WTC11 (cell line): ENCODE results near the gene GSTA4. TPM values are rescaled to one million over a fixed set of nuclear protein-coding genes. Genes with fewer than 3 reads are reported as not detected.

Experiments used
- ATAC-seq: fragments of 200-7000 bp; cut with Tn5 transposase; 2 replicates; pipeline ENCODE4 v1.10.0; 2021; ENCODE audit warnings: mild to moderate bottlenecking, moderate library complexity
- CTCF ChIA-PET: fragments of 300-600 bp; sonication (Branson Sonifier 250); formaldehyde crosslinking; loops from one replicate; lab custom pipeline; 2021; ENCODE audit warnings: antibody characterized with exemption; lab: Charles Lee
- POLR2A ChIA-PET: fragments of 350-600 bp; sonication (Branson Sonifier 250); formaldehyde crosslinking; loops from one replicate; lab custom pipeline; 2021; ENCODE audit warnings: antibody characterized with exemption; lab: Charles Lee
- DNase-seq: peaks from one replicate; pipeline ENCODE4 v3.0.0; 2021; ENCODE audit warnings: low spot score
- H3K27ac Mint-ChIP-seq: 2 replicates; pipeline ENCODE4 v1.8.0; 2021; ENCODE audit warnings: mixed read lengths
- H3K27me3 Mint-ChIP-seq: 2 replicates; pipeline ENCODE4 v1.8.0; 2021; ENCODE audit warnings: low read depth, mild to moderate bottlenecking, moderate library complexity, mixed read lengths
- H3K36me3 Mint-ChIP-seq: 2 replicates; pipeline ENCODE4 v1.8.0; 2021; ENCODE audit warnings: mixed read lengths
- H3K4me1 Mint-ChIP-seq: 2 replicates; pipeline ENCODE4 v1.8.0; 2022; ENCODE audit warnings: mixed read lengths
- H3K4me3 Mint-ChIP-seq: 2 replicates; pipeline ENCODE4 v1.8.0; 2021; ENCODE audit warnings: mild to moderate bottlenecking, moderate library complexity, mixed read lengths
- H3K9me3 Mint-ChIP-seq: 2 replicates; pipeline ENCODE4 v1.8.0; 2021; ENCODE audit warnings: mixed read lengths
- ERG ChIP-seq: fragments of 250-450 bp; sonication (Bioruptor Pico); IDR thresholded peaks from 2 replicates; pipeline ENCODE4 v1.8.0; 2021; ENCODE audit warnings: mild to moderate bottlenecking
- FOXJ3 ChIP-seq: sonication (generic); formaldehyde crosslinking; IDR thresholded peaks from 2 replicates; pipeline ENCODE4 v1.9.0; 2021; ENCODE audit warnings: missing genetic modification reagents, mild to moderate bottlenecking, borderline replicate concordance
- FOXK1 ChIP-seq: sonication (generic); formaldehyde crosslinking; IDR thresholded peaks from 2 replicates; pipeline ENCODE4 v1.8.0; 2022; ENCODE audit warnings: mild to moderate bottlenecking, moderate library complexity, missing genetic modification reagents
- JAZF1 ChIP-seq: fragments of 250-450 bp; sonication (Bioruptor Pico); IDR thresholded peaks from 2 replicates; pipeline ENCODE4 v1.9.0; 2021; ENCODE audit warnings: moderate library complexity, mild to moderate bottlenecking, inconsistent platforms
- JUN ChIP-seq: sonication (generic); formaldehyde crosslinking; IDR thresholded peaks from 2 replicates; pipeline ENCODE4 v1.8.0; 2023; ENCODE audit warnings: mild to moderate bottlenecking, missing genetic modification reagents
- KAT7 ChIP-seq: sonication (generic); formaldehyde crosslinking; IDR thresholded peaks from 2 replicates; pipeline ENCODE4 v1.8.1; 2023; ENCODE audit warnings: missing genetic modification reagents, mild to moderate bottlenecking, borderline replicate concordance
- MLX ChIP-seq: sonication (generic); formaldehyde crosslinking; IDR thresholded peaks from 2 replicates; pipeline ENCODE4 v1.8.1; 2023; ENCODE audit warnings: mild to moderate bottlenecking, missing genetic modification reagents, moderate library complexity
- RELA ChIP-seq: sonication (generic); formaldehyde crosslinking; IDR thresholded peaks from 2 replicates; pipeline ENCODE4 v1.8.1; 2022; ENCODE audit warnings: missing genetic modification reagents, mild to moderate bottlenecking, borderline replicate concordance
- SMAD3 ChIP-seq: sonication (generic); formaldehyde crosslinking; IDR thresholded peaks from 2 replicates; pipeline ENCODE4 v1.8.0; 2022; ENCODE audit warnings: missing genetic modification reagents, mild to moderate bottlenecking, borderline replicate concordance
- SMAD4 ChIP-seq: sonication (generic); formaldehyde crosslinking; IDR thresholded peaks from 2 replicates; pipeline ENCODE4 v1.8.0; 2022; ENCODE audit warnings: mild to moderate bottlenecking, missing genetic modification reagents
- TCF7 ChIP-seq: sonication (generic); formaldehyde crosslinking; IDR thresholded peaks from 2 replicates; pipeline ENCODE4 v1.8.0; 2022; ENCODE audit warnings: mild to moderate bottlenecking, low read depth, missing genetic modification reagents, moderate library complexity
- TEAD1 ChIP-seq: sonication (generic); formaldehyde crosslinking; IDR thresholded peaks from 2 replicates; pipeline ENCODE4 v1.8.0; 2022; ENCODE audit warnings: mild to moderate bottlenecking, missing genetic modification reagents
- ZNF219 ChIP-seq: sonication (generic); formaldehyde crosslinking; IDR thresholded peaks from 2 replicates; pipeline ENCODE4 v1.8.0; 2023; ENCODE audit warnings: missing genetic modification reagents, mild to moderate bottlenecking, borderline replicate concordance
- ZNF396 ChIP-seq: fragments of 250-450 bp; sonication (Bioruptor Pico); IDR thresholded peaks from 2 replicates; pipeline ENCODE4 v1.8.0; 2021; ENCODE audit warnings: mild to moderate bottlenecking, moderate library complexity, borderline replicate concordance
- ZNF416 ChIP-seq: fragments of 250-450 bp; sonication (Bioruptor Pico); IDR thresholded peaks from 2 replicates; pipeline ENCODE4 v1.9.0; 2021; ENCODE audit warnings: mild to moderate bottlenecking, inconsistent platforms
- total RNA-seq: library from RNA; stranded (reverse); gene quantifications from 3 replicates; pipeline ENCODE4 v1.2.3, GENCODE V29; 2021
- TF ChIP-seq, protein P1 (sequence below): sonication (generic); formaldehyde crosslinking; IDR thresholded peaks from 2 replicates; pipeline ENCODE4 v1.8.1; 2023; ENCODE audit warnings: mild to moderate bottlenecking, missing genetic modification reagents, borderline replicate concordance
- TF ChIP-seq, protein P2 (sequence below): sonication (generic); formaldehyde crosslinking; IDR thresholded peaks from 2 replicates; pipeline ENCODE4 v1.8.1; 2022; ENCODE audit warnings: missing genetic modification reagents, borderline replicate concordance
- TF ChIP-seq, protein P3 (sequence below): sonication (generic); formaldehyde crosslinking; IDR thresholded peaks from 2 replicates; pipeline ENCODE4 v1.8.0; 2022; ENCODE audit warnings: mild to moderate bottlenecking, missing genetic modification reagents
- TF ChIP-seq, protein P4 (sequence below): sonication (generic); formaldehyde crosslinking; IDR thresholded peaks from 2 replicates; pipeline ENCODE4 v1.8.1; 2023; ENCODE audit warnings: mild to moderate bottlenecking, moderate library complexity, missing genetic modification reagents

The GSTA4 gene
- total RNA-seq, 1 experiment from 2014 or later, result 12.6 TPM

GRCh38 chr6:53023323-53023722 lies 28.2 kb upstream of the GSTA4 start:
- Mint-ChIP-seq H3K9me3 (no peaks in the 10 kb centered on the region), H3K27ac (no peak overlapping the region), H3K27me3 (no peaks in the 10 kb centered on the region), H3K36me3 (peaks cover 7% of the 10 kb centered on the region), H3K4me1 (0 out of 2 replicates have a peak, but pooled peaks cover 5% of the 10 kb centered on the region), H3K4me3 (no peak overlapping the region)
- POLR2A ChIA-PET, result no interaction called here
- CTCF ChIA-PET, result no interaction called here
- no peak for ATAC-seq
- no peak for DNase-seq
- TF ChIP-seq ZNF219 (CRISPR knock-in tag) (no peak), ZNF416 (CRISPR knock-in tag) (no peak), ERG (no peak), TEAD1 (CRISPR knock-in tag) (no peak), SMAD3 (CRISPR knock-in tag) (no peak), FOXJ3 (CRISPR knock-in tag) (no peak), RELA (no peak), KAT7 (CRISPR knock-in tag) (no peak), TCF7 (CRISPR knock-in tag) (no peak), FOXK1 (CRISPR knock-in tag) (no peak), JAZF1 (CRISPR knock-in tag) (no peak), ZNF396 (CRISPR knock-in tag) (no peak), MLX (CRISPR knock-in tag) (no peak), JUN (CRISPR knock-in tag) (no peak), SMAD4 (CRISPR knock-in tag) (no peak)
- TF ChIP-seq, protein P1, sequence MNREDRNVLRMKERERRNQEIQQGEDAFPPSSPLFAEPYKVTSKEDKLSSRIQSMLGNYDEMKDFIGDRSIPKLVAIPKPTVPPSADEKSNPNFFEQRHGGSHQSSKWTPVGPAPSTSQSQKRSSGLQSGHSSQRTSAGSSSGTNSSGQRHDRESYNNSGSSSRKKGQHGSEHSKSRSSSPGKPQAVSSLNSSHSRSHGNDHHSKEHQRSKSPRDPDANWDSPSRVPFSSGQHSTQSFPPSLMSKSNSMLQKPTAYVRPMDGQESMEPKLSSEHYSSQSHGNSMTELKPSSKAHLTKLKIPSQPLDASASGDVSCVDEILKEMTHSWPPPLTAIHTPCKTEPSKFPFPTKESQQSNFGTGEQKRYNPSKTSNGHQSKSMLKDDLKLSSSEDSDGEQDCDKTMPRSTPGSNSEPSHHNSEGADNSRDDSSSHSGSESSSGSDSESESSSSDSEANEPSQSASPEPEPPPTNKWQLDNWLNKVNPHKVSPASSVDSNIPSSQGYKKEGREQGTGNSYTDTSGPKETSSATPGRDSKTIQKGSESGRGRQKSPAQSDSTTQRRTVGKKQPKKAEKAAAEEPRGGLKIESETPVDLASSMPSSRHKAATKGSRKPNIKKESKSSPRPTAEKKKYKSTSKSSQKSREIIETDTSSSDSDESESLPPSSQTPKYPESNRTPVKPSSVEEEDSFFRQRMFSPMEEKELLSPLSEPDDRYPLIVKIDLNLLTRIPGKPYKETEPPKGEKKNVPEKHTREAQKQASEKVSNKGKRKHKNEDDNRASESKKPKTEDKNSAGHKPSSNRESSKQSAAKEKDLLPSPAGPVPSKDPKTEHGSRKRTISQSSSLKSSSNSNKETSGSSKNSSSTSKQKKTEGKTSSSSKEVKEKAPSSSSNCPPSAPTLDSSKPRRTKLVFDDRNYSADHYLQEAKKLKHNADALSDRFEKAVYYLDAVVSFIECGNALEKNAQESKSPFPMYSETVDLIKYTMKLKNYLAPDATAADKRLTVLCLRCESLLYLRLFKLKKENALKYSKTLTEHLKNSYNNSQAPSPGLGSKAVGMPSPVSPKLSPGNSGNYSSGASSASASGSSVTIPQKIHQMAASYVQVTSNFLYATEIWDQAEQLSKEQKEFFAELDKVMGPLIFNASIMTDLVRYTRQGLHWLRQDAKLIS, result no peak
- TF ChIP-seq, protein P2, sequence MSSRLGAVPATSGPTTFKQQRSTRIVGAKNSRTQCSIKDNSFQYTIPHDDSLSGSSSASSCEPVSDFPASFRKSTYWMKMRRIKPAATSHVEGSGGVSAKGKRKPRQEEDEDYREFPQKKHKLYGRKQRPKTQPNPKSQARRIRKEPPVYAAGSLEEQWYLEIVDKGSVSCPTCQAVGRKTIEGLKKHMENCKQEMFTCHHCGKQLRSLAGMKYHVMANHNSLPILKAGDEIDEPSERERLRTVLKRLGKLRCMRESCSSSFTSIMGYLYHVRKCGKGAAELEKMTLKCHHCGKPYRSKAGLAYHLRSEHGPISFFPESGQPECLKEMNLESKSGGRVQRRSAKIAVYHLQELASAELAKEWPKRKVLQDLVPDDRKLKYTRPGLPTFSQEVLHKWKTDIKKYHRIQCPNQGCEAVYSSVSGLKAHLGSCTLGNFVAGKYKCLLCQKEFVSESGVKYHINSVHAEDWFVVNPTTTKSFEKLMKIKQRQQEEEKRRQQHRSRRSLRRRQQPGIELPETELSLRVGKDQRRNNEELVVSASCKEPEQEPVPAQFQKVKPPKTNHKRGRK (CRISPR knock-in tag), result no peak
- TF ChIP-seq, protein P3, sequence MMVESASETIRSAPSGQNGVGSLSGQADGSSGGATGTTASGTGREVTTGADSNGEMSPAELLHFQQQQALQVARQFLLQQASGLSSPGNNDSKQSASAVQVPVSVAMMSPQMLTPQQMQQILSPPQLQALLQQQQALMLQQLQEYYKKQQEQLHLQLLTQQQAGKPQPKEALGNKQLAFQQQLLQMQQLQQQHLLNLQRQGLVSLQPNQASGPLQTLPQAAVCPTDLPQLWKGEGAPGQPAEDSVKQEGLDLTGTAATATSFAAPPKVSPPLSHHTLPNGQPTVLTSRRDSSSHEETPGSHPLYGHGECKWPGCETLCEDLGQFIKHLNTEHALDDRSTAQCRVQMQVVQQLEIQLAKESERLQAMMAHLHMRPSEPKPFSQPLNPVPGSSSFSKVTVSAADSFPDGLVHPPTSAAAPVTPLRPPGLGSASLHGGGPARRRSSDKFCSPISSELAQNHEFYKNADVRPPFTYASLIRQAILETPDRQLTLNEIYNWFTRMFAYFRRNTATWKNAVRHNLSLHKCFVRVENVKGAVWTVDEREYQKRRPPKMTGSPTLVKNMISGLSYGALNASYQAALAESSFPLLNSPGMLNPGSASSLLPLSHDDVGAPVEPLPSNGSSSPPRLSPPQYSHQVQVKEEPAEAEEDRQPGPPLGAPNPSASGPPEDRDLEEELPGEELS, result no peak
- TF ChIP-seq, protein P4, sequence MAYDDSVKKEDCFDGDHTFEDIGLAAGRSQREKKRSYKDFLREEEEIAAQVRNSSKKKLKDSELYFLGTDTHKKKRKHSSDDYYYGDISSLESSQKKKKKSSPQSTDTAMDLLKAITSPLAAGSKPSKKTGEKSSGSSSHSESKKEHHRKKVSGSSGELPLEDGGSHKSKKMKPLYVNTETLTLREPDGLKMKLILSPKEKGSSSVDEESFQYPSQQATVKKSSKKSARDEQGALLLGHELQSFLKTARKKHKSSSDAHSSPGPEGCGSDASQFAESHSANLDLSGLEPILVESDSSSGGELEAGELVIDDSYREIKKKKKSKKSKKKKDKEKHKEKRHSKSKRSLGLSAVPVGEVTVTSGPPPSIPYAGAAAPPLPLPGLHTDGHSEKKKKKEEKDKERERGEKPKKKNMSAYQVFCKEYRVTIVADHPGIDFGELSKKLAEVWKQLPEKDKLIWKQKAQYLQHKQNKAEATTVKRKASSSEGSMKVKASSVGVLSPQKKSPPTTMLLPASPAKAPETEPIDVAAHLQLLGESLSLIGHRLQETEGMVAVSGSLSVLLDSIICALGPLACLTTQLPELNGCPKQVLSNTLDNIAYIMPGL (CRISPR knock-in tag), result no peak
